ENCODE data around the gene TMEM218.

DNA sequence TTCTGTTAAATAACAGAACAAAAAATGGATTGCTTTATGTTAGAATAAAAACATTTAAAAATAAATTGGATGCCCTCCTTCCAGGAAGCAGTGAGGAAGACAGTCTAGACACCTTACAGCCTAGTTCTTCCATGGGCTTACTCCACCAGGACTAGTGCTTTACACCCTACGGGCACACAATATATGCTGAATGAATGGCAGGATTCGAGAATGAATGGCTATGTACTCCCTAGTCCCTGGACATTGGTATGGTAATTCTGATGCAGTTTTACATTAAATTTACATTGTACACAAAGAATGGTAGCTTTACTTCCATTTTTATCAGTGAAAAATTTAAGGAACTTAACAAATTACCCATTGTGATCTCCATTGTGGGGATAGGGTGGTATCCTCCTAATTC, 16.7 kb downstream of the TMEM218 start:
- TF ChIP-seq, protein P1, sequence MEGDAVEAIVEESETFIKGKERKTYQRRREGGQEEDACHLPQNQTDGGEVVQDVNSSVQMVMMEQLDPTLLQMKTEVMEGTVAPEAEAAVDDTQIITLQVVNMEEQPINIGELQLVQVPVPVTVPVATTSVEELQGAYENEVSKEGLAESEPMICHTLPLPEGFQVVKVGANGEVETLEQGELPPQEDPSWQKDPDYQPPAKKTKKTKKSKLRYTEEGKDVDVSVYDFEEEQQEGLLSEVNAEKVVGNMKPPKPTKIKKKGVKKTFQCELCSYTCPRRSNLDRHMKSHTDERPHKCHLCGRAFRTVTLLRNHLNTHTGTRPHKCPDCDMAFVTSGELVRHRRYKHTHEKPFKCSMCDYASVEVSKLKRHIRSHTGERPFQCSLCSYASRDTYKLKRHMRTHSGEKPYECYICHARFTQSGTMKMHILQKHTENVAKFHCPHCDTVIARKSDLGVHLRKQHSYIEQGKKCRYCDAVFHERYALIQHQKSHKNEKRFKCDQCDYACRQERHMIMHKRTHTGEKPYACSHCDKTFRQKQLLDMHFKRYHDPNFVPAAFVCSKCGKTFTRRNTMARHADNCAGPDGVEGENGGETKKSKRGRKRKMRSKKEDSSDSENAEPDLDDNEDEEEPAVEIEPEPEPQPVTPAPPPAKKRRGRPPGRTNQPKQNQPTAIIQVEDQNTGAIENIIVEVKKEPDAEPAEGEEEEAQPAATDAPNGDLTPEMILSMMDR (conservative IDR thresholded peaks at IDR 0.05; ENCODE audit: low read length), result no peak
- TF ChIP-seq EZH2phosphoT487 (IDR thresholded peaks at IDR 0.05; ENCODE audit: borderline replicate concordance), result no peak

Measured in Loucy (cell line).